ENCODE measurements around the gene CCDC28A. TPM values are rescaled to one million over a fixed set of nuclear protein-coding genes. Genes with fewer than 3 reads are reported as not detected.

CCDC28A gene
- total RNA-seq, 2 experiments from 2014 or later: 17.9 to 18.8 TPM

DNA sequence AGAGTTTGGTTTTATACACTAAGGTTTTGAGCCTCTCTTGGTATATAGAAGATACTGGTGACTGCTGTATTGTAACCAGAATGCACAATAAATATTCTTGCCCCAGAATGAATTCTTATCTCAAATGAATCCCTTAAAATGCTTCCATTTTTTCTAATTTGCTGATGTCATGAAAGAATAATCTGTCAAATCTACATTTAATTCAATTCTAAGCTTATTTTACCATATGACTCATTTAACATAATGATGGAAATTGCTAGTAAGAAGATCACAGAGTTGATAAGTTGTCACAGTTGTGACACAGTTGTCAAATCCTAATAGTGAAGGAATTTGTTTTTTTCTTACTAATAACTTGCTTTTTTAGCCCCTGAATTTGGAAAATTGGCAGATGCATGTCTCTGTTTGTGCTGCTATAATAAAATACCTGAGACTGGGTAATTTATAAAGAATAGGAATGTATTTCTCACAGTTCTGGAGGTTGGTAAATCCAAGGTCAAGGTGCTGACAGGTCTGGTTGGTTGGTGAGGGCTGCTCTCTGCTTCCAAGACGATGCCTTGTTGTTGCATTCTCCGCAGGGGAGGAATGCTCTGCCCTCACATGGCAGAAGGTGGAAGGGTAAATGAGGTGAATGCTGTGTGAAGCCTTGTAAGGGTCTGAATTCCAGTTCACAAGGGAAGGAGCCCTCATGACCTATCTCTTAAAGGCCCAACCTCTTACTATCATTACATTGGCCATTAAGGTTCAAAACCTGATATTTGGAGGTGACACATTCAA is 27.0 kb downstream of the CCDC28A start:
- intact Hi-C loops (cut with micrococcal nuclease): no loop called here

DNA sequence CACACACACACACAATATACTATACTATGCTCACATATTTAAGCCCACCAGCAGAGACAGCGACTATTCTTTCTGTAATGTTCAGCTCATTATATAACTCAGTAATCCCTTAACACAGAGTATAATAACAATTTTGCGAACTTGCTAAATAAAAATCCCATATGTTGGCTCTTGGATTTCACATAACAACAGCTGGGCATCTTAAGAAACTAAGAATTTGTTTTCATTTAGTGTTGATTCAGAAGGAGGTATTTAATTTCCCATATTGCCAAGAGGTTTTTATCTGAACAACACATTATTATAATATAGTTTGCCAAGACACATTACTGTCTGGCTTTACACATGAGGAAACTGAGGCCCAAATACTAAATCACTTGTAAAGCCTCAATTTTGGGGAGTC is 29.8 kb downstream of the CCDC28A start:
- H3K36me3 Mint-ChIP-seq: no peaks in the 10 kb centered on the region
- H3K9me3 Mint-ChIP-seq: no peaks in the 10 kb centered on the region
- no peak overlapping the region for H3K27ac Mint-ChIP-seq
- POLR2A ChIA-PET: no interaction called here
- peaks cover 8% of the 10 kb centered on the region for H3K27me3 Mint-ChIP-seq
- CTCF ChIA-PET: no interaction called here
- no peak overlapping the region for H3K4me3 Mint-ChIP-seq
- intact Hi-C loops (cut with micrococcal nuclease): no loop called here
- no peak for DNase-seq
- no peaks in the 10 kb centered on the region for H3K4me1 Mint-ChIP-seq (ENCODE audit: low read depth)

More for the DNA sequence above, 27.0 kb downstream of the CCDC28A start:
- Mint-ChIP-seq H3K4me1 (ENCODE audit: low read depth) (no peaks in the 10 kb centered on the region), H3K27ac (no peak overlapping the region), H3K27me3 (peaks cover 6% of the 10 kb centered on the region), H3K4me3 (no peak overlapping the region), H3K9me3 (no peaks in the 10 kb centered on the region), H3K36me3 (no peaks in the 10 kb centered on the region)
- CTCF ChIA-PET: no interaction called here
- no peak for DNase-seq
- POLR2A ChIA-PET: no interaction called here

- Mint-ChIP-seq H3K27ac (no peak overlapping the region), H3K36me3 (no peaks in the 10 kb centered on the region), H3K4me3 (no peak overlapping the region), H3K27me3 (peaks cover 8% of the 10 kb centered on the region), H3K9me3 (no peaks in the 10 kb centered on the region), H3K4me1 (ENCODE audit: low read depth) (no peaks in the 10 kb centered on the region)
- ChIA-PET POLR2A (no interaction called here), CTCF (no interaction called here)
- intact Hi-C loops (cut with micrococcal nuclease): no loop called here
- no peak for DNase-seq
Observed at GRCh38 chr6:138803861-138804260, 30.3 kb downstream of the CCDC28A start.

- no peak for DNase-seq
- CTCF ChIA-PET: interaction anchor here (2.4 kb wide), 1 partner anchor 184 kb away, joined by 7 read pairs; no protein-coding TSS in a partner anchor
- H3K36me3 Mint-ChIP-seq: no peaks in the 10 kb centered on the region
- H3K27ac Mint-ChIP-seq: no peak overlapping the region
- POLR2A ChIA-PET: no interaction called here
- H3K27me3 Mint-ChIP-seq: peaks cover 8% of the 10 kb centered on the region
- no peaks in the 10 kb centered on the region for H3K9me3 Mint-ChIP-seq
- no peak overlapping the region for H3K4me3 Mint-ChIP-seq
- intact Hi-C loops (cut with micrococcal nuclease): no loop called here
- no peaks in the 10 kb centered on the region for H3K4me1 Mint-ChIP-seq (ENCODE audit: low read depth)
Observed at GRCh38 chr6:138805016-138805765, 31.6 kb downstream of the CCDC28A start.

DNA sequence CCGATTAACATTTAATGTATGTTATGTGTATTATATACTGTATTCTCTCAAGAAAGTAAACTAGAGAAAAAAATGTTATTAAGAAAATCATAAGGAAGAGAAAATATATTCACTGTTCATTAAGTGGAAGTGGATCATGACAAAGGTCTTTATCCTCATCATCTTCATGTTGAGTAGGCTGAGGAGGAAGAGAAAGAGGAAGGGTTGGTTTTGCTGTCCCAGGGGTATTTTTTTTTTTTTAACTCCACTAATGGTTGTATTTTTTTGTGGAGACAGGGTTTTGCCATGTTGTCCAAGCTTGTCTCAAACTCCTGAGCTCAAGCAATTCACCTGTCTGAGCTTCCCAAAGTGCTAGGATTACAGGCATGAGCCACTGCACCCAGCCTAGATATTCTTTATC is 33.3 kb downstream of the CCDC28A start:
- Mint-ChIP-seq H3K27ac (no peak overlapping the region), H3K27me3 (peaks cover 8% of the 10 kb centered on the region)
- intact Hi-C loops (cut with micrococcal nuclease): no loop called here

GRCh38 chr6:138809677-138810076 is 36.1 kb downstream of the CCDC28A start:
- H3K4me1 Mint-ChIP-seq (ENCODE audit: low read depth): no peaks in the 10 kb centered on the region
- H3K4me3 Mint-ChIP-seq: no peak overlapping the region
- DNase-seq: no peak
- intact Hi-C loops (cut with micrococcal nuclease): no loop called here
- no peaks in the 10 kb centered on the region for H3K9me3 Mint-ChIP-seq
- no peaks in the 10 kb centered on the region for H3K36me3 Mint-ChIP-seq
- CTCF ChIA-PET: interaction anchor here (0.6 kb wide), 1 partner anchor 159 kb away, joined by 3 read pairs; no protein-coding TSS in a partner anchor
- POLR2A ChIA-PET: no interaction called here
- H3K27me3 Mint-ChIP-seq: peaks cover 8% of the 10 kb centered on the region
- H3K27ac Mint-ChIP-seq: no peak overlapping the region

More for the DNA sequence above, 33.3 kb downstream of the CCDC28A start:
- ChIA-PET POLR2A (interaction anchor here (0.6 kb wide), 1 partner anchor 60 kb away, joined by 4 read pairs; no protein-coding TSS in a partner anchor), CTCF (interaction anchor here (0.7 to 1.1 kb wide), 2 partner anchors 9 kb away, joined by 3 to 4 read pairs; no protein-coding TSS in a partner anchor)
- DNase-seq: no peak
- no peaks in the 10 kb centered on the region for H3K9me3 Mint-ChIP-seq
- no peak overlapping the region for H3K4me3 Mint-ChIP-seq
- H3K36me3 Mint-ChIP-seq: no peaks in the 10 kb centered on the region
- H3K4me1 Mint-ChIP-seq (ENCODE audit: low read depth): no peaks in the 10 kb centered on the region

GRCh38 chr6:138811866-138812265 is 38.3 kb downstream of the CCDC28A start:
- ChIA-PET POLR2A (no interaction called here), CTCF (interaction anchor here (0.6 to 1.5 kb wide), 5 partner anchors 82 to 945 kb away, joined by 3 to 5 read pairs (median 4); no protein-coding TSS in a partner anchor)
- intact Hi-C loops (cut with micrococcal nuclease): no loop called here
- no peaks in the 10 kb centered on the region for H3K9me3 Mint-ChIP-seq
- H3K36me3 Mint-ChIP-seq: no peaks in the 10 kb centered on the region
- no peak overlapping the region for H3K27ac Mint-ChIP-seq
- DNase-seq: no peak
- H3K4me1 Mint-ChIP-seq (ENCODE audit: low read depth): peaks cover 4% of the 10 kb centered on the region
- H3K27me3 Mint-ChIP-seq: peaks cover 4% of the 10 kb centered on the region
- no peak overlapping the region for H3K4me3 Mint-ChIP-seq

DNA sequence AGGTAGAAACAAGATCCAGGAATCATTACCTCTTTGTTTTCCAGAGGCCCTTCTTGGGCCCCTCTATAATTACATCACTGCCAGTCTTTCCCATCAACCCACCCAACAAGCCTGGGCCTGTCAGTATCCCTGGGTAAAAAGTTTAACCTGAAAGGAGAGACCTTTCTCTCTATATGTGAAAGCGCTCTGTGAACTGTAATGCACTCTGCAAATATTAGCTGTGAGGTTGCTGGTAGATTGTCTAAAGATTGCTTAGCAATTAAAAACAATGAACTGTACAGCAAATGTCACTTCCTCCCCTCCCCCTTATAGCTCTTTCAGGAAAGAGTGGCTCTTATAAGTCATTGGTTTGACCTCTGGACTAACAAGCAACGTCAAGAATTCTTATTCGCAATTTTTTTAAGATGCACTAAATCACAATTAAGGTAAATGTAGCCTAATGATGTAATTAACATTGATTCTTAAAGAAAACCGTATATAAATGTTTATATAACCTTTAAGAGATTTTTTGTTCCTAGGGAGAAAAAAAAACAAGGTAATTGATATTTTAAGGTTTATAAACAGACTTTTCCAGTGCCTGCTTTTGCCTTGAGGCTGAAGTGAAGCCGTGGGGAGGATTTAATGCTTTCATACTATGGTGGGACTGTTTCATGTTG is 40.7 kb downstream of the CCDC28A start:
- CTCF ChIA-PET: interaction anchor here (1.0 to 6.2 kb wide), 2 partner anchors 173 to 555 kb away, joined by 3 to 67 read pairs; partner anchors contain the start of gene REPS1
- no peaks in the 10 kb centered on the region for H3K9me3 Mint-ChIP-seq
- DNase-seq: no peak
- no peaks in the 10 kb centered on the region for H3K36me3 Mint-ChIP-seq
- H3K4me3 Mint-ChIP-seq: no peak overlapping the region
- H3K27ac Mint-ChIP-seq: no peak overlapping the region
- H3K4me1 Mint-ChIP-seq (ENCODE audit: low read depth): peaks cover 23% of the 10 kb centered on the region
- intact Hi-C loops (cut with micrococcal nuclease): no loop called here
- POLR2A ChIA-PET: no interaction called here
- no peaks in the 10 kb centered on the region for H3K27me3 Mint-ChIP-seq

GRCh38 chr6:138815221-138815620 is 41.7 kb downstream of the CCDC28A start:
- no peak for DNase-seq
- Mint-ChIP-seq H3K36me3 (no peaks in the 10 kb centered on the region), H3K27me3 (peaks cover 3% of the 10 kb centered on the region), H3K9me3 (no peaks in the 10 kb centered on the region), H3K27ac (no peak overlapping the region), H3K4me3 (no peak overlapping the region), H3K4me1 (ENCODE audit: low read depth) (peaks cover 27% of the 10 kb centered on the region)
- intact Hi-C loops (cut with micrococcal nuclease): loop anchor here (5.0 kb wide), 3 partner anchors 157 to 347 kb away; no protein-coding TSS in a partner anchor
- ChIA-PET POLR2A (no interaction called here), CTCF (interaction anchor here (1.1 to 6.2 kb wide), 10 partner anchors 9 to 555 kb away, joined by 3 to 67 read pairs (median 6); partner anchors contain the start of gene REPS1)

DNA sequence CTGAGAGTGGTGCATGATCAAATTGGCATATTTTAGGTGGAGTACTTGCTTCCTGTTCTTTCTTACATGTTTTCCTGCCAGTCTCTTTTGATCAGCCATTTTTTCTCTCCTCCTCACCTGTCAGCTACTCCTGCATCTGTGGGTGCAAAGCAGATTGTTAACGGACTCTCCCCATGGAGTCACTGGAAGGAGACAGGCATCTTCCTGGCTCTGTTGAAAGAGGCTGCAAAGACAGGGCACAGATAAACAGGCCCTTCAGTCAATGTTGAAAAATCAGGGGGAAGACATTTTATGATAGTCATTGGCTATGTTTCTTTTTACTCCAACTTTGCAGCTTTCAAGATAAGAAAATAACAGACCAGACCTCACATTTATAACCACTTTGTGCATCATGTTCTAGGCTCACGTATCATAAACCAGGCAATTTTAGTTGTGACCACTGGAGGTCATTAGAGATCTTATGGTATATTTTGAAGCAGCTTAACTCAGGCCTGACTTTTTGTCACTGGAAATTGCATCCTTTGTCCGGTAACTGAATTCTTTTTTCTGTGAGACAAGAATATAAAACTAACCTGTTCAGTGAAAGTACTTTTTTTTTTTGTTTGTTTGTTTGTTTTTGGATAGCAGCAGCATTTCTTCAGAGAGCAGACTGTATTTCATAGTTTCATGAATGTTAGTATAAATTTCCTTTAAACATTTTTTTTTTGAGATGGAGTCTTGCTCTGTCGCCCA is 42.4 kb downstream of the CCDC28A start:
- no peaks in the 10 kb centered on the region for H3K36me3 Mint-ChIP-seq
- no peak overlapping the region for H3K4me3 Mint-ChIP-seq
- peaks cover 27% of the 10 kb centered on the region for H3K4me1 Mint-ChIP-seq (ENCODE audit: low read depth)
- H3K27ac Mint-ChIP-seq: peak overlapping the region; percentile 43
- ChIA-PET CTCF (interaction anchor here (0.6 to 6.2 kb wide), 32 partner anchors 9 to 554 kb away, joined by 3 to 67 read pairs (median 4); partner anchors contain the start of gene REPS1), POLR2A (interaction anchor here (0.6 kb wide), 3 partner anchors 31 to 508 kb away, joined by 4 to 7 read pairs (median 6); no protein-coding TSS in a partner anchor)
- peaks cover 3% of the 10 kb centered on the region for H3K27me3 Mint-ChIP-seq
- intact Hi-C loops (cut with micrococcal nuclease): loop anchor here (1.0 to 5.0 kb wide), 10 partner anchors 67 to 548 kb away; partner anchors contain the start of genes ABRACL and REPS1
- no peaks in the 10 kb centered on the region for H3K9me3 Mint-ChIP-seq
- no peak for DNase-seq

GRCh38 chr6:138817799-138818198 is 44.2 kb downstream of the CCDC28A start:
- CTCF ChIA-PET: interaction anchor here (1.5 to 6.2 kb wide), 3 partner anchors 170 to 547 kb away, joined by 4 to 67 read pairs (median 8); partner anchors contain the start of gene REPS1
- Mint-ChIP-seq H3K27me3 (peaks cover 3% of the 10 kb centered on the region), H3K4me3 (no peak overlapping the region), H3K9me3 (no peaks in the 10 kb centered on the region), H3K4me1 (ENCODE audit: low read depth) (peaks cover 30% of the 10 kb centered on the region), H3K27ac (peak overlapping the region; percentile 50), H3K36me3 (no peaks in the 10 kb centered on the region)
- POLR2A ChIA-PET: interaction anchor here (1.4 kb wide), 1 partner anchor 174 kb away, joined by 4 read pairs; no protein-coding TSS in a partner anchor
- intact Hi-C loops (cut with micrococcal nuclease): loop anchor here (2.0 to 5.0 kb wide), 9 partner anchors 53 to 345 kb away; partner anchors contain the start of gene ABRACL
- peak; percentile 50 for DNase-seq
